NOMO-1 treated with dmso at 0.1 percent for 144 hours (cell line): ENCODE results near the gene BTG4.

Experiments used
- DNase-seq: peaks from one replicate; lab custom pipeline; 2025; ENCODE audit not compliant: unreplicated experiment; lab: John Stamatoyannopoulos, UW

The BTG4 gene

DNA sequence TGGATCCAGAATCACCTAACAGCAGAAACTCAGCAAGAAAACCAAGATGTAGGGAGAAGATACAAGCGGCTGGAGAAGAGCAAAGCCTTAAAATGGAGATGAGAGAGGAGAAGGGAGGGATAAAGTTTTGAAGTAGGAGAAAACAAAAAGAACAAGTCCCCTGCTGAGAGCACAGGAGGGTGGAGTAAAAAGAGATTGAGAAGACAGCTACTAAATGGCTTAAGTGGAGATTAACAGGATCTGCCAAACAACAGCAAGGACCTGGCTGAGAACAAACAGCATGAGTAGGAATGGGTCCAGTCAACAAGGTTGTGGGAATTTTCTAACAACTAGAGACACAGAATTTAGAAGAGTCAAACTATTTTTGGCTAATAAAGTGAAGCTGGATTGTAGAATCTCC, 18.1 kb downstream of the BTG4 start:
- no peak for DNase-seq

DNA sequence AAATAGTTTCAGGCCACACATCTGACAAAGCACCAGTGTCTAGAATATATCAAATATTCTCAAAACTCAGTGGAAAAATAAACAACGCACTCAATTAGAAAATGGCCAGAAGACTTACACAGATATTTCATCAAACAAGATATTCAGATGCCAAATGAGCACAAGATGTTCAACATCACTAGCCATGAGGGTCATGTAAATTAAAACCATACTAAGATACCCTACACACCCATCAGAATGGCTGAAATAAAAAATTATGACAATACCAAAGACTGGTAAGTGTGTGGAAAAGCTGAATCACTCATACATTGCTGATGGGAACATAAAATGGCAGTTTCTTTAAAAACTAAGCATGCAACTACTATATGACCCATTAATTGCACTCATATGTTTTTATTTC, 21.7 kb downstream of the BTG4 start:
- DNase-seq, result no peak

DNA sequence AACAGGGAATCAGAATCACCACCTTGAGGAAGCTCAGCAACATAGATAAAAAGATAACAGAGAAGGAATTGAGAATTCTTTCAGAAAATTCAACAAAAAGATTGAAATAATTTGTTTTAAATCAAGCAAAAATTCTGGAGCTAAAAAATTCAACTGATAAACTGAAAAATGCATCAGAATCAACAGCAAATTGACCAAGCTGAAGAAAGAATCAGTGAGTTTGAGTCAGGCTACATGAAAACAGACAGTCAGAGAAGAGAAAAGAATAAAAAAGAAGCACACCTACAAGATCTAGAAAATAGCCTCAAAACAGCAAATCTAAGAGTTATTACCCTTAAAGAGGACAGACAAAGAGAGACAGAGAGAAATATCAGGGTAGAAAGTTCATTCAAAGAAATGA, 28.8 kb downstream of the BTG4 start:
- DNase-seq, result no peak

DNA sequence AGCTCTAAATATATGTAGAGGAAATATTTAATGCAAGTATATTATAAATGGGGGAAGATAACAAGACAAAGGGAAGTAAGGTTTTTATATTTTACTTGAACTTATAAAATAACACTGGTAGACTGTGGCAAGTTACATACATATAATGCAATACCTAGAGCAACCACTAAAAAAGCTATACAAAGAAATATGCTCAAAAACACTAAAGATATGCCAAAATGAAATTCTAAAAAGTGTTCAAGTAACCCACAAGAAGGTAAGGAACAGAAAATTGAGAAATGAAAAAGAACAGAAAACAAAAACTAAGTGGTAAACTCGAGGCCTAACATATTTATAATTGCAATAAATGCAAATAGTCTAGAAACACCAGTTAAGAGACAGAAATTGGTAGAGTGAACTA, 32.5 kb downstream of the BTG4 start:
- DNase-seq, result no peak

DNA sequence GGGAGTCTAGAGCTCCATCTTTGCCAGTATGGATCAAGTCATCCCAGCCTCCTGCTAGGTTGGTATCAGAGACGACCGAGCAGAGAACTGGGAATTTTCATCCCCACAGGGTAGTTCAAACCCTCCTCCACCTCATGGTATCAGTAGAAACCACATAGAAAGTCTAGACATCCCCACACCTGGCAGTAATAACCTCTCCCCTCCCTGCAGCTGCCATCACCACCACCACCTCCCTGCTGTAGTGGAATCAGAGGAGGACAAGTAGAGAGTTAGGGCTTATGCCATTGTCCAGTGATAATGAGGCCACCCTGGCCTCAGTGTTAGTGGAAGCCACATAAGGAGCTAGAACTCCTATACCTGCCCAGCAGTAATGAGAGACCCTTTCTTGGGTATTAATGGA, 34.3 kb downstream of the BTG4 start:
- DNase-seq, result no peak

DNA sequence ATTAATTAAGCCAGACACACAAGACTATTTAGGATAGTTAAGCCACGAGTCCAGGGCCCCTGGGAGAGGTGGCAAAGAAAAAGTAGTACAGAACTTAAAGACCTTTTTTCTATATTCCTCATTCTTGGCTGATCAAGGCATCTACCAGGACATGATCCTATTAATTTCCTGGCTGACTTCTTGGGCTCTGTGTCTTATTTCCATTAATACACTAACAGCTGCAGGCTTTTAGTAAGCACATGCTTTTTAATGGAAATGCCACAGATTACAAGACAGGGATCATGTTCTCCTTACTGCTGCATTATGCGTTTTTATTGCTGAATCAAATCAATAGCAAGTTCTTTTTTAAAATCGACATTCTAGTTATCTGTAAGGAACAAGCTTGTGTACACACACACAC, 35.2 kb downstream of the BTG4 start:
- DNase-seq, result no peak

DNA sequence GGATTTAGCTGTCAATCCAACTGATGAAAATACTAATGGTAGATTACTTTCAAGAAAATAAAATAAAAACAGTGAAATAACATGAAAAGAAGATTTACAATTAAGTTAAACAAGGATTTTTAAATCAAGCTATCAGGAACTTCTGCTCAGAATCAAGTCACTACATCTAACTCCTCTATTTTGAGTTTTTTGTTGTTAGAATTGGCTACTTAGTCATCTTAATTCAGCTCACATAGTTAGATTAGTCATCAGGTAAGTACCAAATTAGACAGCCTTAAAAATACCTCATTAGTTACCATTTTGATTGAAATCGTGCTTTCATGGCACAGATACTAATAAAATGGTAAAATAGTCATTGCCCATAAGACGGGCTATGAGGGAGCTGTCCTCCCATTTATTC, 35.8 kb downstream of the BTG4 start:
- DNase-seq, result no peak

DNA sequence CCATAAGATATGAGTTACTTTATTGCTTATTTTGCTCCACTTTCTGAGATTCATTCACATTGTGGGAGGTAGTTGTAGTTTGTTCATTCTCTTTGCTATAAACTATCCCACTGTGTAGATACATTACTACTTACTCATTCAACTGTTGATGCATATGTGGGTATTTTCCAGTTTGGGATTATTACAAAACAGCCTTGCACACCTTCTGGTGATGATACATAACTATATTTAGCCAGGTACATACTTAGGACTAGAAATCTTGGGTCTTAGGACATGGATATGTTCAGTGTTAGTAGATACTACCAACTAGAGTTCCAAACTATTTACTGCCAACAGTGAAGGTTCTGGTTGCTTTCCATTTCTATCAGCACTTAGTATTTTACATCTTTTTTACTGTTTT, 37.8 kb downstream of the BTG4 start:
- DNase-seq, result no peak

DNA sequence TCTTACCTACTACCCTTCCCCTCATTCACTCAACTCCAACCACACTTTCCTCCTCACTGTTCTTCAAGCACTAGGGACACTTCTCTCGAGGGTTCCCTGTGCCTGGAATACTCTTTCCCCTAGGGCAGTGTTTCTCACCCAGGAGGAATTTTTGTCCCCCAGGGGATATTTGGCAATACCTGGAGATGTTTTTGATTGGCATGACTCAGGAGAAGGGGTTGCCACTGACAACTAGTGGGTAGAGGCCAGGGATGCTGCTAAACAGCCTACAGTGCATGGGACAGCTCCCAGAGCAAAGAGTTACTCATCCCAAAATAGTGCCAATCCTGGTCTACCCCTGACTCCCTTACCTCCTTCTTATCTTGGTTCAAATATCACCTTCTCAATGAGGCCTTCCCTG, 40.0 kb downstream of the BTG4 start:
- no peak for DNase-seq

DNA sequence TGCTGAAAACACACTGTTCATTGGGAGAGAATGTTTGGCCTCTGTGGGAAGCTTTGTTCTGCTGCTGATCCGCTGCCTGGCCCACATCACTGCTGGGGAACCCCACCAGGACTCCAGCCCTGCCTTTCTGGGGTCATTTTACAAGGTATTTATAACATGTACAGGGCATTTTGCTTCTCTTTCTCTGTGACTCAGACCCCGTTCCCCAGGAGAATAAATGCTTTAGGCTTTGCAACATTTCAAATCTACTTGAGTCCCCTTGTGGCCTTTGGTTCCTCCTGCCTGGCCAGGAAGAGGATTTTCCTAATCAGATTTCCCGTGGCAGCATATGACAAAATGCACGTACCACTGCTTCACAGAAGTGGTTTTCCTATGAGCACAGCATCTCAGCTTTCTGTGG, 43.0 kb downstream of the BTG4 start:
- no peak for DNase-seq

DNA sequence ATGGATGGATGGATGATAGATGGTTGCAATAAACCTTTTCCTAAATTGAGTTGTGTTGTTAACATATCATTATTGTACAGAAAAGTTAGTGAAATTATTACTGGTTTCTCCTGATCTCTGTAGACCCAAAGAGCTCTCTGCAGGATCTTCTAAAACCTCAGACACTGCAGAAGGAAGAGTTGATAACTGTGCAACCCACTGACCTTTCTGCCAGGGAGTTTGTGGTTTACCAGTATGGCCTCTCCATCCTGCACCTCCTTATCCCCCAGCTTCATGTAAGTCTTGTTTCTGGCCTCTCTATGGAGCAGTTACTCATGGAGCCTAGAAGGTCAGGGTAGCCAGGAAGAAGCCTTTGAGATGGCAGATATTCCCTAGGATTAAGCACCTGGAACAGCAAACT, 45.6 kb downstream of the BTG4 start:
- DNase-seq, result no peak

DNA sequence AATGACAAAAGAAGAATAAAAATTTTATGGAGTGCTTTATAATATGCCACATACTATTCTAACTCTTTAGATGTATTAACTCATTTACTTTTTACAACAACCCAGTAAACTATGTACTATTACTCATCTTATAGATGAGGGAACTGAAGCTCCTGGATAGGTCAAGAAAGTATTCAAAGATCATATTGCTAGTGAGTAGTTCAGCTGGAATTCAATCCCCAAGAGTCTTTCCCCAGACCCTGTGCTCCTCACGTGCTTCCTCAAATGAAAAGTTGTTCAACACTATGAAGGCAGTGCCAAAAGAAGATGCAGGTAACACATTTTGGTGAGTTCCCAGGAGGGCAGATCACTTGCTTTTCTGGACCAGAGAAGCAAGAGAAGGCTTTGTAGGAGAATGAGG, 46.8 kb downstream of the BTG4 start:
- no peak for DNase-seq

DNA sequence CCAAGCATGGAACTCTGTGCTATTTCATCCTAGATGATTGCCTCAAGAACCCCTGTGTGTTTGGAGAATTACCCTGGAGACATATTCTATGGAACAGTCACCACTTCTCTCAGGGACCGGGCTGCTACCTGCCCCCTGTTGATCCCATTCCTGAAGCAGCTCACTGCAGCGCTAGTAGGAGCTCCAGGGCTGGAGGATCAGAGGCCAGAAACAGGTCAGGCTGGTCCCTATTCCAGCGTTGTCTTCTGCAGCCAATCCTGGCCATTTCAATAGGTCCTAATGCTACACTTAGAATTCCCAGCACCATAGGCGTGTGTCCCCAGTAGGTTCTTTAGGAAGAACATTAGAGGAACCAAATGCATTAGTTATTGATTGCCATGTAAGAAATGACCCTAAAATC, 48.9 kb downstream of the BTG4 start:
- DNase-seq, result no peak

DNA sequence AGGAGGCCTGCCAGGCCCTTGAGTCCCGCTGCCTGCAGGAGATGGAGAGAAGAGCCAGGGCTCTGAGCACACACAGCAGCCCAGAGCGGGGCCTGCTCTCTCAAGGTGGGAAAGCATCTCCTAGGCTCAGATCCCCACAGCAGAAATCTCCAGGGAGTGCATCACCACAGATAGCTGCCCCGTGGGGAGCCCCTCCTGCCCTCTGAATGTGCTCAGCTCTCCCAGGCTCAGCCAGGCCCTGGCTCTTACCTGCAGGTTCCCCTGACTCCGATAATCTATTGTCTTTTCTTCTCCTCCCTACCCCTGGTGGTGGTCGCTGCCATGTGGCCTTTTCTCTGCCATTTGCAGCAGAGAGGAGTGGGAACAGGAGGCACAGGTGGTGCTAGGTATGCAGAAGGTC, 49.9 kb downstream of the BTG4 start:
- no peak for DNase-seq

DNA sequence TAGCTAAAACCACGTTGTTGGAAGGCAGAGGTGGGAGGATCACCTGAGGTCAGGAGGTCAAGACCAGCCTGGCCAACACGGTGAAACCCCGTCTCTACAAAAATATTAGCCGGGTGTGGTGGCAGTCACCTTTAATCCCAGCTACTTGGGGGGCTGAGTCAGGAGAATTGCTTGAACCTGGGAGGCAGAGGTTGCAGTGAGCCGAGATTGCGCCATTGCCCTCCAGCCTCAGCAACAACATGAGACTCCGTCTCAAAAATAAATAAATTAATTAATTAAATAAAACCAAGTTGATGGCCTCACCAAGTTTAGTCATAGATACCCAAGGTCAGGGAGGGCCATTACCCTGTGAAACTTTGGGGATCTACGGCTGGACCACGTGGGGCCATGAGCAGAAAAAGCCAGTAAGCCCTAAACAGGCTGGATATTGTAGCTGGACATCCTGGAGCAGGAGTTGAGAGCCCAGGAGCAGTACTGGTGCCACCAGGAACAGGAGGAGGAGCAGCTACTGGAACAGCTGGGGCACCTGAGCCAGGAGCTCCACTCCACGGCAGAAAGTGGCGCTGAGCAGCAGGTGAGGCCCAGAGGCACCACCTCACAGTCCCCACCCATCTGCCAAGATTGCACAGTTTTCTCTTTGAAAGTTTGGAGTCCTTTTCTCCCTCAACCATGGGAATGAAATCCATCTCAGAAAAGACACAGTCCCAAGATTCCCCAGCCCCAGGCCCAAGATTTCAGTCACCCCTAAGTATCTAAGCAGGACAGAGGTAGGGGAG, 50.5 kb downstream of the BTG4 start:
- DNase-seq, result no peak

DNA sequence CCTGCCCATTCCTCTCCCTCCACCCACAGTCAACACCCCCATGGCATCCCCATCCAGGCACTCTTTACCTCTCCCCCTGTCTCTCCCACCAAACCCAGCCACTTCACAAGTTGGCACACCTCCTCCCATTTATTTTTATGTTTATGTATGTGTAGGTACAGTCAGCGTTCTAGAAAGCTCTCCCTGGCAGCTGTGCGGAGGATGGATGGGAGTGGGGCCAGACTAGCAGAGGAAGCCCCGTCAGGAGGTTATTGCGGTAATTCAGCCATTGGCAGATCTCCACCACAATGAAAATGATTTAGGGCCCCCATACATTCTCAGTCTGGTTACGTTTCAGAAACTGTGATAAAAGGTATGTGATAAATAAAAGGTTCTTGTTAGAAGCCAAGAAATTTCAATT, 51.3 kb downstream of the BTG4 start:
- DNase-seq, result no peak

DNA sequence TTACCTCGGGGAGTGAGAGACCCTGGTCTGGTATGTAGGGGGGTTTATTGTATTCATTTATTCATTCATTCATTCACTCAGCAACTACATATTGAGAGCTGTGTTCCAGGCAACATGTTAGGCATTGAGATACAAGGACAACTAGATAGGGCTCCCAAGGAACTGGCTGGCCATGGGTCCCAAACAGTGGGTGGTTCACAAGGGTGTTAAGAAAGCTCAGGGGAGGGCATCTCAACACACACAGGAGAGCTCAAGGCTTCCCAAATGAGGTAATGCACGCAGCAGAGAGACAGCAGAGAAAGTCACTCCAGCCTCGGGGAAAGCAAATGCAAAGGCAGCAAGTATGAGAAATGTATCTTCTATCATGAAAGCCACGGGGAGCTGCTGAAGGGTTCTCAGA, 51.8 kb downstream of the BTG4 start:
- no peak for DNase-seq

DNA sequence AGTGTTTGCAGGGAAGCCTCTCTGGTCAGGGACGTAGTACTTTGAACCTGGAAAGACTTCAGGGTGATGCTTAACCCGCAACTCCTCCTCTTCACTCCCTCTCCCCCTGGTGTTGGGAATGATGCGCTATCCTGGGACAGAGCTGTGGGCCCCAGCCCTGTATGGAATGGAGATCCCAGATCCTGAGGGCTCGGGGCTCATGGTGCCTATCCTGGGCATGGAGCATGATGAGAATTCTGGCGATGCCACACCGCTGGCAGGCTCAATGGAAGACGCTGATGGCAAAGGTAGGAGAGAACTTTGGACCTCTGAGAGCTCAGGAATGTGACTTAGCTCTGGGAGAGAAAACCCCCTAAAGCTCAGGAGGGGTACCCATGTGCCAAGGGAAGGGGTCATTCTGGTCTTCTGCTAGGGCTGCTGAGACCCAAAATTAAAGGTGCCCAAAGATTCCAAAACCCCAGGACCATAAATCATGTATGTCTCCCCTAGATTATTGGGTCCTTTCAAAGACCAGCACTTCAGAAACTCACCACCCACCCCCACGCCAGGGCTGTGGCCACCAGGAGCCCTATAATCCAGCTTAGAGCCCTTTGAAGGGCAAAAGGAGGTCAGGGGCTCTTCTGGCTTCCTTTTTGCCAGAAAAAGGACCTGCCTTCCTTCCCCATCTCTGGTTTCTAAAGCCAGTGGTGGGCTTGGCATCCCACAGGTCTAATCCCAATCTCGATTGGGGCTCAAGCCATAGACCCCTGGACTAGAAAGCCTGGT, 52.5 kb downstream of the BTG4 start:
- no peak for DNase-seq

DNA sequence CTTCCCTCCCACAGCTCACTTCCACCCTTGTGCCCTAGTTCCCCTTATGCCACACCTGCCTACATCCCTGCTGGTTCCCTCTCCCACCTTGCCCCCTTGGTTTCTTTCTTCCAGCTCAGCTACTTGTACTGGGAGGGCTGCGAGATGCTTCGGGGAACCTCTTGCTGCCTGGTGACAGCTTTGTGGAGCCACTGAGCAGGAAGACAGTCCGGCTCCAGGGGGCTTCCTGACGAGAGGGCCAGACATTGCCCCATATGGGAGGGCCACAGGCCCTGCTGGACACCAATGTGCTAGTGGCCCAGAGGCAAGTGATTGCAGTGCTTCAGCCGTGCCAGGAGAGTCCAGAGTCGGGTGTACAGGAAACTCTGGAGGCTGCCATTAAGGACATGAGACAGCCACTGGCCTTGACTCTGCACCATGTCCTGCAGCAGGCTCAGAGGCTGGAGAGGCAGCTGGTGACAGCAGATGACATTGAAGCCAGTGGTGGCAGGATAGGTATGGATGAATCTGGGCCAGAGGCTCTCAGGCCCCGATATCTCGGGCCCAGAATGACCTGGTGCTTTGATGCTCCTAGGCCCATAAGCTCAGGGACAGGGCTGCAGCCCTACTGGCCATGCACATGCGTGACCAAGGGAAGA, 54.3 kb downstream of the BTG4 start:
- DNase-seq, result no peak

DNA sequence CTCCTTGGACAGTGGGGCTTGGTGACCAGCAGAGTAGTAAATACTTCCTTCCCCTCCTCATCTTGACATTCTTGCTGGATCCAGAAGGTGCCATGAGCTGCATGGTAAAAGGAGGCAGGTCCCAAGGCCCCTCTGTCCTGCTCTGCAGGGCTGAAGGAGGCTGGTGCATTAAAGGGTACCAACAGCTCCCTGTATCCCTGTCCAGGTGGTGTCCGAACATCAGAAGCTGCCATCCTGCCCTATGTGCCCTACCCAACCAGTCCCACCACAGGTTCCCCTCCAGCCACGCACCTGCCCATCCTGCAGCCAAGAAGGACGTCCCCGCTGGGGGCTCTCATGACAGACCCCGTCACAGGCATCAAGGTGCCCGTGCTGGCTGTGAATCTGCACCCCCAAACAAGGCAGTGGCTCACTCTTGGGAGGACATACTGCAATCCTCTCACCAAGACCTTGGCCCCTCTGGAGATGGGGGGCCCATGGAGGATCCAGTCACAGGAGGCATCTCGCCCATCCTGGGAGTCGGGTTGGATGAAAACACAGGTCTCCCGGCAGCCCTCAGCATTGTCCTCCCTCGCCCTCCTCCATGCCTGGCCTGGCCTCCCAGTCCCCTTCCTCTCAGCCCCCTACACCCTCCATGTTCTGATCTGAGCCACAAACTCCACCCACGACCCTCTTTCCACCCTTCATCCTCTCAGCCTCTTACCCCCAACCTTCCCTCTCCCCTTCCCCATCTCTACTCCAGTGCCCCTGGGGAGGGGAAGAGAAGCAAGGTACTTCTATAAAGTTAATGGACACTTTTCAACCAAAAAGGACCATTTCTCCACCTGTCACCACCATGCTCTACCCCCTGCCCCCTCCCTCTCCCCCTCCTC, 55.1 kb downstream of the BTG4 start:
- no peak for DNase-seq

DNA sequence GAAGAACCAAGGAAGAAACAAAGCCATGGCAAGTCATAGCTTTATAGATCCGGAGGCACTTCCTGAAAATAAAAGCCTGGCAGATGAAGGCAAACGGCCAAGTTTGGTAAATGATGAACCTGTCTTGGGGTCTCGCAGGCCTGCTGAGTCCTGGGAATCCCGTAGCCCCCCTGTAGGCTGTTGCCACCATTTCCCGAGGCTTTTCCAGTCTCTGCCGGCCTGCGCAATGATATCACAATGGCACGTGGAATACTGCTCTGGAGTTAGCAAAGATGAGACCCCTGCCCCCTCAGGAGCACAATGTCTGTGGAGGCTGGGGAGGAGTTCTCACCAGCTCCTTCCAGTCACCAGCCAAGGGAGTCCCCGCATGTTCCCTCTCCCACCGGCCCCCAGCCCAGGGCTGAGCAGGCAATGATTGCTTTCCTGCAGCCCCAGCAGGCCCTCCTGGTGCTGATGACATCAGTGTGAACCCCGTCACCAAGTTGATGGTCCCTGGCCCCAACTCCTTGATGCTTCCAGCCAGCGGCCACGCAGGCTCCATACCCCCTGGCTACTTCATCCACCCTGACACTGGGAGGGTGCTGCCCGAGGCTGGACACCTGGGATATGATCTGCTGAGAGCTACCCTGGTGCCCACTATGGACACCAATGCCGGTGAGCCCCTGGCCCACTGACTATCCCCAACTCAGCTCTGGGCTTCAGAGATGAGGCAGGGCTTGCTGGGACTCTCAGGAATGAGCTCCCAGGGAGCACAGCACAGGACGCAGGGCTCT, 55.9 kb downstream of the BTG4 start:
- DNase-seq, result no peak
